Heart right ventricle (tissue), 16 donors: ENCODE results near the gene HBB. TPM values are rescaled to one million over a fixed set of nuclear protein-coding genes. Genes with fewer than 3 reads are reported as not detected.

Experiments used
- ATAC-seq, 8 donors: fragments of 200-7000 bp; cut with Tn5 transposase; one replicate each; pipeline ENCODE4 v1.9.1; 2020; ENCODE audit warnings: mild to moderate bottlenecking in 8 of 8, moderate library complexity in 8 of 8, moderate number of reproducible peaks in 1 of 8
- DNase-seq, 2 donors: peaks; one replicate each; pipeline ENCODE4 v3.0.0-alpha.2; 2020
- H3K27ac ChIP-seq, 10 donors: fragments of 200-600 bp; sonication (generic) in 2 of 10; one replicate each; pipeline versions ENCODE4 v1.5.0 to v1.8.0; 2020 to 2022; ENCODE audit warnings: mild to moderate bottlenecking in 3 of 10
- H3K27me3 ChIP-seq, 7 donors: fragments of 200-600 bp; one replicate each; pipeline ENCODE4 v1.8.0; 2021 to 2022; ENCODE audit warnings: mild to moderate bottlenecking in 2 of 7
- H3K36me3 ChIP-seq, 9 donors: fragments of 200-600 bp; sonication (generic) in 1 of 9; one replicate each; pipeline versions ENCODE4 v1.5.0 to v1.8.0; 2020 to 2022; ENCODE audit warnings: mild to moderate bottlenecking in 2 of 9
- H3K4me1 ChIP-seq, 9 donors: fragments of 200-600 bp; sonication (generic) in 1 of 9; one replicate each; pipeline versions ENCODE4 v1.5.0 to v1.8.0; 2020 to 2022; ENCODE audit warnings: mild to moderate bottlenecking in 4 of 9
- H3K4me3 ChIP-seq, 10 donors: fragments of 200-600 bp; sonication (generic) in 2 of 10; one replicate each; pipeline versions ENCODE4 v1.5.0 to v1.8.0; 2020 to 2022; ENCODE audit warnings: mild to moderate bottlenecking in 7 of 10, moderate library complexity in 2 of 10
- H3K9me3 ChIP-seq, 11 donors: fragments of 200-600 bp in 10 of 11; sonication (generic) in 2 of 11; one replicate each; pipeline versions ENCODE4 v1.5.0 to v1.8.0; 2013 to 2022; ENCODE audit warnings: mild to moderate bottlenecking in 2 of 11, control low read depth in 1 of 11, moderate library complexity in 1 of 11
- CTCF ChIP-seq, 9 donors: fragments of 200-600 bp; sonication (generic) in 2 of 9; IDR thresholded peaks; one replicate each; pipeline versions ENCODE4 v1.5.0 to v1.8.0; 2021 to 2022; ENCODE audit warnings: antibody characterized with exemption in 9 of 9, mild to moderate bottlenecking in 5 of 9, moderate library complexity in 1 of 9
- WGBS, 2 donors: extraction: QIAGEN DNeasy Blood & Tissue Kit; methylation state at CpG; one replicate each; pipeline ENCODE4 v1.1.7; 2013; ENCODE audit warnings: inconsistent platforms in 1 of 2; 5-methylcytosine and 5-hydroxymethylcytosine counted together
- intact Hi-C, 10 donors: fragments of 100-400 bp; cut with DNase I; formaldehyde crosslinking; loops; one replicate each; pipeline versions ENCODE4 v1.11.1 to v1.14.2; 2022
- polyA plus RNA-seq, 2 donors: library from polyadenylated mRNA; stranded (reverse); fragments of 200-250 nt; gene quantifications; one replicate each; pipeline ENCODE4 v1.2.3, GENCODE V29; 2013
- total RNA-seq, 10 donors: library from RNA; stranded (reverse); fragmentation: NEBNext Ultra II Directional in 3 of 10; extraction: Animal tissue kit (Norgen Biotek cat#: 25700) in 3 of 10; gene quantifications; one replicate each; pipeline versions ENCODE4 v1.2.1 to v1.2.4, GENCODE V29; 2021 to 2023
- donor health status: Arrhythmogenic right ventricular cardiomyopathy.
- donor health status: ischemic (EF 13 %, LVEDD 7.1; RV severe dilation, severe dysfunction).
- donor health status: healthy with polysubstance abuse.
- donor health status: DM: no; HTN: yes; CAD: no.
- donor health status: DM: no; HTN: no; CAD: no.
- donor health status: ischemic (EF 25% LVEDD 6.9; RV normal size, moderate dysfunction).
- donor health status: ischemic (EF 25% LVEDD 5.7; RV mildly dilated, moderate dysfunction).
- donor health status: healthy.
- donor health status: DM: yes; HTN: yes; CAD: no.
- donor health status: Ischemic cardiomyopathy.
- donor health status: ischemic (EF 35%, LVEDD 5.7; RV mildly dilated, moderate dysfunction).
- donor health status: nonischemic (EF 11% LVEDD 7.7; RV severe dilation, severe dysfunction).
- donor health status: DM: yes; HTN: yes; CAD: no.
- donor health status: PGD.
- donor health status: ischemic (EF 29% LVEDD 5.4; RV normal size, mild dysfunction).
- donor health status: nonischemic (EF 23%, LVEDD 6.1; RV moderate dilation, normal function).

The HBB gene
- total and polyA plus RNA-seq, 12 donors, result 39.1 to 1,566 (median 273) TPM; not detected in 1

DNA sequence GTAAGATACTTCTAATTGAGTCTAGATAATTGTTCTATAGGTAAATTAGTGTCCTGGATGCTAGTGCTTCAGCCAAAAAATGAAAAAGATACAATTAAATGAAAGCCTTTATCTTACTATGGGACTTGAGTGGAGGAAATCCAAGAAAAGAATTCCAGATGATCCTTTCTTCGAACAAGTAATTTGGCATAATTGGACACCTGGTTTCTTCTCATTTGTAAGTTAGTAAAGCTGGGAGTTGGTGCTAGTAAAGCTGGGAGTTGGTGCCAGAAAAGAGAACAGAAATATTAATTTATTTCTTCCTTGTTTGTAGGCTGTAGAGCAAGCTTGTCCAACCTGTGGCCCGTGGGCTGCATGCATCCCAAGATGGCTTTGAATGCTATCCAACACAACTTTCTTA lies 38.7 kb downstream of the HBB start:
- no peaks in the 10 kb centered on the region for H3K27me3 ChIP-seq
- H3K36me3 ChIP-seq, result no peaks in the 10 kb centered on the region
- no peak overlapping the region for H3K4me3 ChIP-seq
- H3K9me3 ChIP-seq, result peaks cover 0 to 8% (median 0%) of the 10 kb centered on the region in 11 donors
- intact Hi-C loops, result no loop called here
- 81 to 90% methylated on average over 2 of the region's 2 CpGs for WGBS, 2 donors
- no peak for ATAC-seq
- no peak for DNase-seq
- H3K27ac ChIP-seq, result no peak overlapping the region
- no peaks in the 10 kb centered on the region for H3K4me1 ChIP-seq
- TF ChIP-seq CTCF (IDR thresholded peaks at IDR 0.05), result no peak

GRCh38 chr11:5178046-5178837 lies 48.6 kb downstream of the HBB start:
- Histone ChIP-seq H3K27me3 (peaks cover 0 to 3% (median 0%) of the 10 kb centered on the region in 7 donors), H3K4me1 (no peaks in the 10 kb centered on the region), H3K36me3 (no peaks in the 10 kb centered on the region), H3K27ac (no peak overlapping the region), H3K4me3 (no peak overlapping the region), H3K9me3 (peaks cover 0 to 4% (median 0%) of the 10 kb centered on the region in 11 donors)
- 79 to 80% methylated on average over 10 of the region's 10 CpGs for WGBS, 2 donors
- DNase-seq (no peak), ATAC-seq (no peak)
- intact Hi-C loops, result loop anchor here in 1 of 10 donors (10.0 kb wide), 1 partner anchor 787 kb away; the partner anchor contains the start of gene OR56A5
- TF ChIP-seq CTCF (IDR thresholded peaks at IDR 0.05), result no peak

Other genes with a start within 250 kb of the HBB start
- not detected for gene OR51L1, start 232.2 kb downstream of the HBB start, total RNA-seq
- gene OR51L1, start 232.2 kb downstream of the HBB start, polyA plus RNA-seq, result not detected
- not detected for gene OR52J3, start 180.5 kb downstream of the HBB start, total RNA-seq
- not detected for gene OR52J3, start 180.5 kb downstream of the HBB start, polyA plus RNA-seq
- not detected for gene OR52E2, start 167.4 kb downstream of the HBB start, total RNA-seq
- not detected for gene OR52E2, start 167.4 kb downstream of the HBB start, polyA plus RNA-seq
- not detected for gene OR52E1, start 157.5 kb downstream of the HBB start, total RNA-seq
- not detected for gene OR52E1, start 157.5 kb downstream of the HBB start, polyA plus RNA-seq
- gene OR52A5, start 88.7 kb downstream of the HBB start, total RNA-seq, result not detected
- gene OR52A5, start 88.7 kb downstream of the HBB start, polyA plus RNA-seq, result not detected
- gene OR52A1, start 72.3 kb downstream of the HBB start, total RNA-seq, result not detected
- not detected for gene OR52A1, start 72.3 kb downstream of the HBB start, polyA plus RNA-seq
- not detected for gene OR51V1, start 26.4 kb downstream of the HBB start, total RNA-seq
- gene OR51V1, start 26.4 kb downstream of the HBB start, polyA plus RNA-seq, result not detected
- gene HBD, start 7.4 kb upstream of the HBB start, total RNA-seq, result 1 to 10 TPM in 1 of 10 donors, under 1 TPM in 3, not detected in 6; 0.41 to 5.3 (median 0.73) TPM
- not detected for gene HBD, start 7.4 kb upstream of the HBB start, polyA plus RNA-seq
- gene HBG1, start 22.8 kb upstream of the HBB start, total RNA-seq, result under 1 TPM in 1 of 10 donors, not detected in 9; 0.30 TPM
- gene HBG1, start 22.8 kb upstream of the HBB start, polyA plus RNA-seq, result under 1 TPM in 1 of 2 donors, not detected in 1; 0.20 TPM
- 1 to 10 TPM in 1 of 10 donors, under 1 TPM in 2, not detected in 7; 0.41 to 1.0 (median 0.45) TPM for gene HBG2, start 27.7 kb upstream of the HBB start, total RNA-seq
- gene HBG2, start 27.7 kb upstream of the HBB start, polyA plus RNA-seq, result under 1 TPM in 1 of 2 donors, not detected in 1; 0.12 TPM
- not detected for gene HBE1, start 42.9 kb upstream of the HBB start, total RNA-seq
- gene HBE1, start 42.9 kb upstream of the HBB start, polyA plus RNA-seq, result not detected
- not detected for gene OR51B4, start 74.9 kb upstream of the HBB start, total RNA-seq
- not detected for gene OR51B4, start 74.9 kb upstream of the HBB start, polyA plus RNA-seq
- gene OR51B2, start 97.2 kb upstream of the HBB start, total RNA-seq, result not detected
- gene OR51B2, start 97.2 kb upstream of the HBB start, polyA plus RNA-seq, result not detected
- gene OR51B5, start 116.5 kb upstream of the HBB start, total RNA-seq, result under 1 TPM in 2 of 10 donors, not detected in 8; 0.25 to 0.46 TPM
- gene OR51B5, start 116.5 kb upstream of the HBB start, polyA plus RNA-seq, result not detected
- gene OR51B6, start 124.4 kb upstream of the HBB start, total RNA-seq, result not detected
- not detected for gene OR51B6, start 124.4 kb upstream of the HBB start, polyA plus RNA-seq
- not detected for gene OR51M1, start 156.7 kb upstream of the HBB start, total RNA-seq
- not detected for gene OR51M1, start 156.7 kb upstream of the HBB start, polyA plus RNA-seq
- not detected for gene OR51Q1, start 195.0 kb upstream of the HBB start, total RNA-seq
- gene OR51Q1, start 195.0 kb upstream of the HBB start, polyA plus RNA-seq, result not detected
- gene OR51I1, start 214.4 kb upstream of the HBB start, total RNA-seq, result under 1 TPM in 1 of 10 donors, not detected in 9; 0.28 TPM
- gene OR51I1, start 214.4 kb upstream of the HBB start, polyA plus RNA-seq, result not detected
- gene OR51I2, start 222.3 kb upstream of the HBB start, total RNA-seq, result not detected
- gene OR51I2, start 222.3 kb upstream of the HBB start, polyA plus RNA-seq, result not detected